AG10803 (cell line): ENCODE data around the gene ACTMAP.
"Not testable (repeated sequence)": the region's sequence is repeated elsewhere in the genome, so short reads cannot be mapped to it uniquely, and the experiment has no call there.

ENCODE experiments used
- DNase-seq: peaks from one replicate; pipeline ENCODE4 v3.0.0; 2010; ENCODE audit warnings: low read depth
- H3K4me3 ChIP-seq: 2 replicates; pipeline ENCODE4 v1.5.1; 2011; ENCODE audit warnings: mild to moderate bottlenecking, low read length, control low read depth
- TF ChIP-seq, protein P1 (sequence below): conservative IDR thresholded peaks from 2 replicates; pipeline ENCODE4 v1.5.1; 2011; ENCODE audit warnings: mild to moderate bottlenecking, low read length, control low read depth, inconsistent platforms

Gene ACTMAP

DNA sequence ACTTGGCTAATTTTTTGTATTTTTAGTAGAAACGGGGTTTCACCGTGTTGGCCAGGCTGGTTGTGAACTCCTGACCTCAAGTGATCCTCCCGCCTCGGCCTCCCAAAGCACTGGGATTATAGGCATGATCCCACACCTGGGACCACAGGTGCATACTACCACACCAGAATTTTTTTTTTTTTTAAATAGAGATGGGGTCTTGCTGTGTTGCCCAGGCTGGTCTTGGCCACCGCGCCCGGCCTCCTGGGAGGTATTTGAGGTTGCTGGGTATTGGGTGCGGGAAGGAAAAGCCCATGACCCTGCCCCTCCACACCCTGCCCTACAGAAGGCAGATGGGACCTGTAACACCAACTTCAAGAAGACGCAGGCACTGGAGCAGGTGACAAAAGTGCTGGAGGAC lies 13.6 kb downstream of the ACTMAP start:
- TF ChIP-seq, protein P1, sequence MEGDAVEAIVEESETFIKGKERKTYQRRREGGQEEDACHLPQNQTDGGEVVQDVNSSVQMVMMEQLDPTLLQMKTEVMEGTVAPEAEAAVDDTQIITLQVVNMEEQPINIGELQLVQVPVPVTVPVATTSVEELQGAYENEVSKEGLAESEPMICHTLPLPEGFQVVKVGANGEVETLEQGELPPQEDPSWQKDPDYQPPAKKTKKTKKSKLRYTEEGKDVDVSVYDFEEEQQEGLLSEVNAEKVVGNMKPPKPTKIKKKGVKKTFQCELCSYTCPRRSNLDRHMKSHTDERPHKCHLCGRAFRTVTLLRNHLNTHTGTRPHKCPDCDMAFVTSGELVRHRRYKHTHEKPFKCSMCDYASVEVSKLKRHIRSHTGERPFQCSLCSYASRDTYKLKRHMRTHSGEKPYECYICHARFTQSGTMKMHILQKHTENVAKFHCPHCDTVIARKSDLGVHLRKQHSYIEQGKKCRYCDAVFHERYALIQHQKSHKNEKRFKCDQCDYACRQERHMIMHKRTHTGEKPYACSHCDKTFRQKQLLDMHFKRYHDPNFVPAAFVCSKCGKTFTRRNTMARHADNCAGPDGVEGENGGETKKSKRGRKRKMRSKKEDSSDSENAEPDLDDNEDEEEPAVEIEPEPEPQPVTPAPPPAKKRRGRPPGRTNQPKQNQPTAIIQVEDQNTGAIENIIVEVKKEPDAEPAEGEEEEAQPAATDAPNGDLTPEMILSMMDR: no peak
- DNase-seq: no peak
- no peak overlapping the region for H3K4me3 ChIP-seq

DNA sequence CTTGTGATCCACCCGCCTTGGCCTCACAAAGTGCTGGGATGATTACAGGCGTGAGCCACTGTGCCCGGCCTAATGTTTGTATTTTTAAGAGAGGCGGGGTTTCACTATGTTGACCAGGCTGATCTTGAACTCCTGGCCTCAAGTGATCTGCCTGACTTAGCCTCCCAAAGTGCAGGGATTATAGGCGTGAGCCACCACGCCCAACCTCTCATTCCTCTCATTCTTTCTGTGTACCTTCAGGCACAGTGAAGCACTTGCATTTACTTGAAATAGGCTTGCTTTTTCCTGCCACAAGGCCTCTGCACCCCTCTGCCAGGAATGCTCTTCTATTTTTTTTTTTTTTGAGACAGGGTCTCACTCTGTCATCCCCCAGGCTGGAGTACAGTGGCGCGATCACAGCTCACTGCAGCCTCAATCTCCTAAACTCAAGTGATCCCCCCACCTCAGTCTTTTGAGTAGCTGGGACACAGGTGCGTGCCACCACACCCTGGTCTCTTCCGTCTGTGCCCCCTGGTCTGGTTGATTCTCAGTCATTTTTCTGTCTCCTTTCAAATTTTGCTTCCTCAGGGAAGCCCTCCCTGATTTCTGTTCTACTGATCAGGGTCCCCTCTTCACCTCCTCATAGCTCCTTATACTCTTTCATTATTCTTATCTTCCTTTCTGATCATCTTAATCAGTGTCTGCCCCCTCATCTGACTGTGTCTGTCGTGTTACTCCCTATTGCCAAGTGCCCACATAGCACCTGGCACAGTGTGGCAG lies 15.1 kb downstream of the ACTMAP start:
- TF ChIP-seq, protein P1: no peak
- no peak for DNase-seq
- no peak overlapping the region for H3K4me3 ChIP-seq

DNA sequence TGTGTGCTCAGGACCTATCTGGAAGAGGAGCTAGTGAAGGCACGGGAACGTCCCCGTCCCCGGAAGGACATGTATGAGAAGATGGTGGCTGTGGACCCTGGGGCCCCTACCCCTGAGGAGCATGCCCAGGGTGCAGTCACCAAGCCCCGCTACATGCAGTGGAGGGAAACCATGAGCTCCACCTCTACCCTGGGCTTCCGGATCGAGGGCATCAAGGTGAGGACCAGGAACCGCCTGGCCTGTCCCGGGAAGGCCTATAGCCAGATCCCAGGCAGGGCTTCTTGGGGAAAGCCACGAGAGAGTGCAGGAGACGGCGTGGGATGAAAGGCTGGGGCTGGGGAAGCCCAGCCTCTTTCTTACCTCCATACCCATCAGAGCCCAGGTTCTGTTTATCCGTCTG lies 17.1 kb downstream of the ACTMAP start:
- H3K4me3 ChIP-seq: no peak overlapping the region
- TF ChIP-seq, protein P1: no peak
- no peak for DNase-seq

DNA sequence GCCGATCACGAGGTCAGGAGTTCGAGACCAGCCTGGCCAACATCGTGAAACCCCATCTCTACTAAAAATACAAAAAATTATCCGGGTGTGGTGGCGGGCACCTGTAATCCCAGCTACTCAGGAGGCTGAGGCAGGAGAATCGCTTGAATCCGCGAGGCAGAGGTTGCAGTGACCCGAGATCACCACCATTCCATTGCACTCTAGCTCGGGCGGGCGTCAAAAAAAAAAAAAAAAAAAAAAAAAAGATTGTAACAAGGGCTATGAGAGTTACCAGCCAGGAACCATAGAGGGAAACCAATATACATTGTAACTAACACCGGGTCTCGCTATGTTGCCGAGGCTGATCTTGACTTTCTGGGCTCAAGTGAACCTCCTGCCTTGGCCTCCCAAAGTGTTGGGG lies 18.0 kb downstream of the ACTMAP start:
- DNase-seq, H3K4me3 ChIP-seq: not testable (repeated sequence)

DNA sequence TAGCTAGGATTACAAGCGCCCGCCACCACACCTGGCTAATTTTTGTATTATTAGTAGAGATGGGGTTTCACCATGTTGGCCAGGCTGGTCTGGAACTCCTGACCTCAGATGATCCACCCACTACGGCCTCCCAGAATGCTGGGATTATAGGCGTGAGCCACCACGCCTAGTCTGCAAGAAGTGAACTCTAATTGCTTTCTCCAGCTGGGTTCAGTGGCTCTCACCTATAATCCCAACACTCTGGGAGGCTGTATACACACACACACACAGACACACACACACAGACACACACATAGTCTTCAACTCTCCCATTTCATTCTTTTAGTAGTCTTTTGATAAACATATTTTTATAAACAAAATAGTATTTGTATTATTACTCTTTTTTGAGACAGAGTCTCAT lies 20.2 kb downstream of the ACTMAP start:
- not testable (repeated sequence) for H3K4me3 ChIP-seq, DNase-seq

DNA sequence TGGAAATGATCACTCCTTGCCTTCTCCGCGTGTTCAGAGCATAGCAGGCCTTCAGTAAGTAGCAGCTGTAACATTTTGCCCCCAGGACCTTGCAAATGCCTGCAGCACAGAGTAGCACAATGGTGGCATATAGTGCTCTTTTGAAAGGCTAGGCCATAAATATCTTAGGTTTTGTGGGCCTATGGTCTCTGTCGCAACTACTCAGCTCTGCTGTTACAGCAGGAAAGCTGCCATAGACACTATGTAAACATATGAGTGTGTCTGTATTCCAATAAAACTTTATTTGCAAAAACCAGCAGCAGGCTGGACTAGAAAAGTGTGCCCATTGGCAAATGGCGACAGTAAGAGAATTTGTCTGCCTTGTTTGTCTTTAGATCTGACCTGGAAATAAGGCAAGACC lies 24.0 kb downstream of the ACTMAP start:
- DNase-seq: no peak
- TF ChIP-seq, protein P1: no peak
- no peak overlapping the region for H3K4me3 ChIP-seq

DNA sequence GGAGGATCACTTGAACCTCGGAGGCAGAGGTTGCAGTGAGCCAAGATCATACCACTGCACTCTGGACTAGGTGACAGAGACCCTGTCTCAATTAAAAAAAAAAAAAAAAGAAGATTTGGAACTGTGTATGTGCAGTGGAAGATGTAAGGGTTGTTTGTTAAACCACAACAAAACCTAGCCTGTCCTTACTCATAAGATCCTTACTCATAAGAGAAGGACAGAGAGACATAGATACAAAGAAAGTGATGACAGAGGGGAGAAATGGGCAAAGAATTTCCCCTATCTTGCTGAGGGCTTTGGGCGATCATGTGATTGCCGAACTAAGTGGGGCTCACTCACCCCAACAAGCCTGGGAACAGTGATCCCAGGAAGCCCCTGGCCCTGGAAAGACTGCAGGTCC lies 25.4 kb downstream of the ACTMAP start:
- TF ChIP-seq, protein P1: no peak

DNA sequence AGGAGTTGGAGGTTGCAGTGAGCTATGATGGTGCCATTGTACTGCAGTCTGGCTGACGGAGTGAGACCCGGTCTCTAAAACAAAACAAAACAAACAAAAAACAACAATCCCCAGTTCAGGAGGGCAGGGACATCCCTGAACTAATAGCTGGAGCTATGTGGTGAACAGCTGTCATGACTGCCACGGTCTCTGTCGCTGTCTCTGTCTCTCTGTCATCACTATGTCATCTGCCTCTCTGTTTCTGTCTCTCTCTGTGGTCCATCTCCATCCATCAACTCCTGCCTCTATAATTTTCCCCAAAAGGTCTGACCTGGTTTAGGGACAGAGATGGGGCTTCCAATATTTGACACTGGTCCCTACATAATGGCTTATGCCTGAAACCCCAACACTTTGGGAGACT lies 26.0 kb downstream of the ACTMAP start:
- TF ChIP-seq, protein P1: no peak
- no peak for DNase-seq
- H3K4me3 ChIP-seq: no peak overlapping the region

More for the DNA sequence above, 25.4 kb downstream of the ACTMAP start:
- no peak for DNase-seq
- H3K4me3 ChIP-seq: no peak overlapping the region
